HepG2 (cell line): ENCODE data around the gene FANCG. TPM values are rescaled to one million over a fixed set of nuclear protein-coding genes. Genes with fewer than 3 reads are reported as not detected.

Source experiments
- ATAC-seq: fragments of 200-7000 bp; cut with Tn5 transposase; 3 replicates; pipeline ENCODE4 v1.9.1; 2020; ENCODE audit warnings: mild to moderate bottlenecking, moderate library complexity
- BruUV-seq: library from RNA; stranded (reverse); fragments of 400-500 nt; replicated peaks from 2 replicates; lab custom pipeline; 2021; lab: Mats Ljungman, UMichigan
- CTCF ChIA-PET: fragments of 300-600 bp; formaldehyde crosslinking; extraction: SDS; loops from one replicate; lab custom pipeline; 2021; ENCODE audit warnings: low total read pairs, inconsistent platforms, low intra/inter-chr PET ratio; lab: Yijun Ruan, JAX
- POLR2A ChIA-PET: fragments of 350-600 bp; sonication (Branson Sonifier 250); formaldehyde crosslinking; loops from one replicate; lab custom pipeline; 2020; ENCODE audit warnings: antibody characterized with exemption, inconsistent platforms; lab: Yijun Ruan, JAX
- DNase-seq: peaks from one replicate; pipeline ENCODE4 v3.0.0-alpha.2; 2015; ENCODE audit warnings: low spot score
- FAIRE-seq: peaks from 3 replicates; lab custom pipeline; 2011; peaks lifted over from hg19 to GRCh38; lab: Jason Lieb, UNC
- H2AFZ ChIP-seq: one replicate; pipeline ENCODE4 v1.6.1; 2011; ENCODE audit warnings: low read length, inconsistent platforms
- H3K27ac ChIP-seq: fragments of 300-600 bp; 3 replicates; pipeline ENCODE4 v1.8.0; 2011; ENCODE audit warnings: mixed run types, mild to moderate bottlenecking, mixed read lengths, low read length, inconsistent platforms; ENCODE audit not compliant: insufficient read depth; ENCODE audit errors: extremely low read length
- H3K27me3 ChIP-seq, 2 experiments: fragments of 200-600 bp in 1 of 2; 2 replicates in 1 of 2; 3 replicates in 1 of 2; pipeline versions ENCODE4 v1.6.0 to v1.8.0; 2011; ENCODE audit warnings: low read length in 2 of 2, mild to moderate bottlenecking in 2 of 2, moderate library complexity in 2 of 2, inconsistent platforms in 1 of 2; ENCODE audit not compliant: insufficient read depth in 2 of 2, control insufficient read depth in 1 of 2
- H3K36me3 ChIP-seq, 2 experiments: fragments of 200-600 bp in 1 of 2; replicated peaks in 1 of 2; 2 replicates in 1 of 2; 3 replicates in 1 of 2; pipeline versions ENCODE4 v1.5.1 to v1.8.0; 2011; ENCODE audit warnings: low read length in 2 of 2, inconsistent platforms in 1 of 2; ENCODE audit not compliant: insufficient read depth in 2 of 2, control insufficient read depth in 1 of 2
- H3K4me1 ChIP-seq: 2 replicates; pipeline ENCODE4 v1.5.1; 2012; ENCODE audit warnings: low read length, inconsistent platforms; ENCODE audit not compliant: insufficient read depth
- H3K4me2 ChIP-seq: 2 replicates; pipeline ENCODE4 v1.6.0; 2011; ENCODE audit warnings: low read depth, low read length, inconsistent platforms
- H3K4me3 ChIP-seq, 3 experiments: fragments of 200-600 bp in 1 of 3; sonication (generic), shearing (Covaris generic) in 1 of 3; replicated peaks in 1 of 3; 2 replicates each; pipeline ENCODE4 v1.5.1; 2011 to 2016; ENCODE audit warnings: low read length in 3 of 3, inconsistent platforms in 2 of 3, low read depth in 2 of 3, mild to moderate bottlenecking in 2 of 3, control low read depth in 1 of 3, mixed read lengths in 1 of 3; ENCODE audit not compliant: insufficient read depth in 1 of 3
- H3K79me2 ChIP-seq: one replicate; pipeline ENCODE4 v1.6.1; 2011; ENCODE audit warnings: low read length, inconsistent platforms; ENCODE audit not compliant: insufficient read depth
- H3K9ac ChIP-seq: 2 replicates; pipeline ENCODE4 v1.6.0; 2011; ENCODE audit warnings: mild to moderate bottlenecking, low read depth, low read length, inconsistent platforms; ENCODE audit not compliant: insufficient read depth
- H3K9me3 ChIP-seq: 2 replicates; pipeline ENCODE4 v1.5.1; 2012; ENCODE audit warnings: mild to moderate bottlenecking, low read length
- H4K20me1 ChIP-seq: 2 replicates; pipeline ENCODE4 v1.6.0; 2011; ENCODE audit warnings: inconsistent platforms, mild to moderate bottlenecking, low read length, moderate library complexity; ENCODE audit not compliant: insufficient read depth
- KLF15 ChIP-seq: sonication (generic); formaldehyde crosslinking; IDR thresholded peaks from 2 replicates; pipeline ENCODE4 v1.8.1; 2023; ENCODE audit warnings: borderline replicate concordance, mild to moderate bottlenecking, inconsistent platforms, missing genetic modification reagents, mixed read lengths
- MAF1 ChIP-seq: sonication (generic); formaldehyde crosslinking; IDR thresholded peaks from 2 replicates; pipeline ENCODE4 v1.5.0; 2020; ENCODE audit warnings: missing genetic modification reagents, borderline replicate concordance
- MEF2D ChIP-seq: sonication (generic); formaldehyde crosslinking; IDR thresholded peaks from 2 replicates; pipeline ENCODE4 v1.5.1; 2020; ENCODE audit warnings: mild to moderate bottlenecking, missing genetic modification reagents
- NPAS2 ChIP-seq: sonication (generic); formaldehyde crosslinking; IDR thresholded peaks from 2 replicates; pipeline ENCODE4 v1.8.0; 2022; ENCODE audit warnings: mild to moderate bottlenecking, missing genetic modification reagents, borderline replicate concordance
- POLR2AphosphoS2 ChIP-seq: IDR thresholded peaks from 2 replicates; pipeline ENCODE4 v1.6.1; 2011; ENCODE audit warnings: low read depth, low read length, improper control_type of control experiment
- ZFYVE20 ChIP-seq: sonication (generic); formaldehyde crosslinking; IDR thresholded peaks from 2 replicates; pipeline ENCODE4 v1.8.0; 2023; ENCODE audit warnings: low read depth, mild to moderate bottlenecking, moderate library complexity, missing genetic modification reagents, borderline replicate concordance
- ZNF605 ChIP-seq: sonication (generic); formaldehyde crosslinking; IDR thresholded peaks from 2 replicates; pipeline ENCODE4 v1.8.0; 2022; ENCODE audit warnings: mild to moderate bottlenecking, missing genetic modification reagents
- ZNF644 ChIP-seq: IDR thresholded peaks from 2 replicates; pipeline ENCODE4 v1.6.1; 2016; ENCODE audit warnings: low read depth
- WGBS: methylation state at CpG from one replicate; pipeline ENCODE4 v1.1.6; 2017; ENCODE audit warnings: low lambda C conversion rate; 5-methylcytosine and 5-hydroxymethylcytosine counted together
- in situ Hi-C: cut with HindIII; loops from 2 replicates; pipeline ENCODE4 v1.10.0; 2017; ENCODE audit warnings: low pct_unique_long_range_greater_than_20kb; ENCODE audit not compliant: extremely low pct_ligation_motif_present
- intact Hi-C: fragments of 100-400 bp; cut with micrococcal nuclease; formaldehyde crosslinking; loops from one replicate; pipeline ENCODE4 v1.10.0; 2022; ENCODE audit not compliant: unreplicated experiment
- polyA plus RNA-seq, 8 experiments: library from polyadenylated mRNA; depleted of rRNA in 3 of 8; stranded (reverse) in 7 of 8; unstranded in 1 of 8; fragments of >200 nt; fragmentation: Illumina TruSeq in 4 of 8; extraction: Trizol in 4 of 8; gene quantifications; 2 replicates each; pipeline versions ENCODE4 v1.2.1 to v1.2.3, GENCODE V29; 2011 to 2016; ENCODE audit warnings: low read depth in 4 of 8, missing spikeins in 1 of 8, mixed read lengths in 1 of 8; ENCODE audit not compliant: insufficient read depth in 1 of 8
- total RNA-seq, 5 experiments: library from RNA; depleted of rRNA; stranded (reverse); fragments of >200 nt; fragmentation: Illumina TruSeq; extraction: Trizol; gene quantifications; 2 replicates each; pipeline ENCODE4 v1.2.3, GENCODE V29; 2016; ENCODE audit warnings: low read depth in 1 of 5
- TF ChIP-seq, protein P1 (sequence below): sonication (generic); formaldehyde crosslinking; IDR thresholded peaks from 2 replicates; pipeline ENCODE4 v1.5.0; 2020; ENCODE audit warnings: mild to moderate bottlenecking, missing genetic modification reagents
- TF ChIP-seq, protein P2 (sequence below): sonication (generic); formaldehyde crosslinking; IDR thresholded peaks from 2 replicates; pipeline ENCODE4 v1.8.0; 2022; ENCODE audit warnings: mild to moderate bottlenecking, missing genetic modification reagents

Gene FANCG
- total and polyA plus RNA-seq, 2 of the 13 experiments (the other 11 are each of a cell fraction or from before 2014, with no cell fraction given) = 14.4 to 45.1 TPM

DNA sequence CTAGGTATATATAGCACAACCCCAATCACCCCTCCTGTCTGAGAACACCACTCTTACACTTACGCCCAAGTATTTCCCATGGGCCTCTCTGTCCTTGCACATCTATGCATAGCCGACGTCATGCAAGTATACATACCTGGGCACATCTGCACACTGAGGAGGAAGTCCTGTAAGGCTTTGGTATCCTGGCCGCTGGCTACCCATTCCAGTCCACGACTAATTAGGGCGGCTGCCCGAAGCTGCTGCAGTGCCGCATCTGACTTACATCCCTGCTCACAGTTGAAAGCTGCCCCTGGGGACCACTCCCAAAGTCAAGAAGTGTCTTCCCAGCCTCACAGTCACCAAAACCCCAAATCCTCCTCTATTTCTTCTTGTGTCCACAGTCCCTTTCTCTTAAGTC is 5.0 kb downstream of the FANCG start:
- intact Hi-C loops = no loop called here
- Histone ChIP-seq H3K27ac (no peak overlapping the region), H4K20me1 (peaks cover 19% of the 10 kb centered on the region), H2AFZ (no peak overlapping the region), H3K27me3 (no peaks in the 10 kb centered on the region; a peak in 1 of 5 replicates), H3K4me3 (no peak overlapping the region), H3K36me3 (peaks cover 4 to 23% of the 10 kb centered on the region in 2 experiments; a peak in 4 of 5 replicates), H3K4me1 (peaks cover 36% of the 10 kb centered on the region), H3K9ac (no peak overlapping the region), H3K79me2 (peaks cover 46% of the 10 kb centered on the region)
- ChIA-PET POLR2A (no interaction called here), CTCF (no interaction called here)
- DNase-seq (no peak), ATAC-seq (no peak)
- 97% methylated on average over 8 of the region's 8 CpGs for WGBS
- in situ Hi-C loops = no loop called here
- TF ChIP-seq, protein P1, sequence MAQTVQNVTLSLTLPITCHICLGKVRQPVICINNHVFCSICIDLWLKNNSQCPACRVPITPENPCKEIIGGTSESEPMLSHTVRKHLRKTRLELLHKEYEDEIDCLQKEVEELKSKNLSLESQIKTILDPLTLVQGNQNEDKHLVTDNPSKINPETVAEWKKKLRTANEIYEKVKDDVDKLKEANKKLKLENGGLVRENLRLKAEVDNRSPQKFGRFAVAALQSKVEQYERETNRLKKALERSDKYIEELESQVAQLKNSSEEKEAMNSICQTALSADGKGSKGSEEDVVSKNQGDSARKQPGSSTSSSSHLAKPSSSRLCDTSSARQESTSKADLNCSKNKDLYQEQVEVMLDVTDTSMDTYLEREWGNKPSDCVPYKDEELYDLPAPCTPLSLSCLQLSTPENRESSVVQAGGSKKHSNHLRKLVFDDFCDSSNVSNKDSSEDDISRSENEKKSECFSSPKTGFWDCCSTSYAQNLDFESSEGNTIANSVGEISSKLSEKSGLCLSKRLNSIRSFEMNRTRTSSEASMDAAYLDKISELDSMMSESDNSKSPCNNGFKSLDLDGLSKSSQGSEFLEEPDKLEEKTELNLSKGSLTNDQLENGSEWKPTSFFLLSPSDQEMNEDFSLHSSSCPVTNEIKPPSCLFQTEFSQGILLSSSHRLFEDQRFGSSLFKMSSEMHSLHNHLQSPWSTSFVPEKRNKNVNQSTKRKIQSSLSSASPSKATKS (CRISPR knock-in tag) = no peak
- no peak for TF ChIP-seq MEF2D (CRISPR knock-in tag)
- TF ChIP-seq ZNF605 (CRISPR knock-in tag) = no peak
- TF ChIP-seq, protein P2, sequence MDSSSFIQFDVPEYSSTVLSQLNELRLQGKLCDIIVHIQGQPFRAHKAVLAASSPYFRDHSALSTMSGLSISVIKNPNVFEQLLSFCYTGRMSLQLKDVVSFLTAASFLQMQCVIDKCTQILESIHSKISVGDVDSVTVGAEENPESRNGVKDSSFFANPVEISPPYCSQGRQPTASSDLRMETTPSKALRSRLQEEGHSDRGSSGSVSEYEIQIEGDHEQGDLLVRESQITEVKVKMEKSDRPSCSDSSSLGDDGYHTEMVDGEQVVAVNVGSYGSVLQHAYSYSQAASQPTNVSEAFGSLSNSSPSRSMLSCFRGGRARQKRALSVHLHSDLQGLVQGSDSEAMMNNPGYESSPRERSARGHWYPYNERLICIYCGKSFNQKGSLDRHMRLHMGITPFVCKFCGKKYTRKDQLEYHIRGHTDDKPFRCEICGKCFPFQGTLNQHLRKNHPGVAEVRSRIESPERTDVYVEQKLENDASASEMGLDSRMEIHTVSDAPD (CRISPR knock-in tag) = no peak
- no peak for TF ChIP-seq ZNF644 (CRISPR knock-in tag)
- TF ChIP-seq MAF1 (CRISPR knock-in tag) = no peak
- TF ChIP-seq ZFYVE20 (CRISPR knock-in tag) = no peak
- TF ChIP-seq POLR2AphosphoS2 = no peak
- TF ChIP-seq NPAS2 (CRISPR knock-in tag) = no peak
- no peak for TF ChIP-seq KLF15 (CRISPR knock-in tag)
- TF ChIP-seq, all 625 proteins: peak for 0
- Histone ChIP-seq H3K9me3 (no peaks in the 10 kb centered on the region), H3K4me2 (no peak overlapping the region)
- no peak for FAIRE-seq
- no TSS peak for BruUV-seq
